C4-2B (cell line): ENCODE data around the gene GRB10.

Source experiments
- CTCF ChIP-seq: fragments of 450-650 bp; conservative IDR thresholded peaks from 2 replicates; pipeline ENCODE4 v1.5.1; 2017; ENCODE audit warnings: mild to moderate bottlenecking
- ZFX ChIP-seq: fragments of 450-650 bp; IDR thresholded peaks from 2 replicates; pipeline ENCODE4 v1.6.1; 2017

- no peak for TF ChIP-seq CTCF
- no peak for TF ChIP-seq ZFX
Observed at GRCh38 chr7:50684011-50684712, 98.5 kb downstream of the GRB10 start.
